Osteocyte (in vitro differentiated cells): ENCODE data around the gene FALEC. TPM values are rescaled to one million over a fixed set of nuclear protein-coding genes. Genes with fewer than 3 reads are reported as not detected.

Experiments used
- DNase-seq: peaks from one replicate; pipeline ENCODE4 v3.0.0; 2021; ENCODE audit warnings: mixed read lengths; ENCODE audit not compliant: unreplicated experiment; ENCODE audit errors: extremely low spot score
- H3K27ac Mint-ChIP-seq: one replicate; pipeline ENCODE4 v1.8.0; 2021; ENCODE audit warnings: mild to moderate bottlenecking, mixed read lengths; ENCODE audit not compliant: unreplicated experiment
- H3K27me3 Mint-ChIP-seq: one replicate; pipeline ENCODE4 v1.8.0; 2021; ENCODE audit warnings: mixed read lengths; ENCODE audit not compliant: unreplicated experiment
- H3K36me3 Mint-ChIP-seq: one replicate; pipeline ENCODE4 v1.8.0; 2021; ENCODE audit warnings: mixed read lengths; ENCODE audit not compliant: unreplicated experiment
- H3K4me1 Mint-ChIP-seq: one replicate; pipeline ENCODE4 v1.8.0; 2021; ENCODE audit warnings: mixed read lengths; ENCODE audit not compliant: unreplicated experiment
- H3K4me3 Mint-ChIP-seq: one replicate; pipeline ENCODE4 v1.8.0; 2021; ENCODE audit warnings: mild to moderate bottlenecking, moderate library complexity, mixed read lengths; ENCODE audit not compliant: unreplicated experiment
- H3K9me3 Mint-ChIP-seq: one replicate; pipeline ENCODE4 v1.8.0; 2021; ENCODE audit warnings: mixed read lengths; ENCODE audit not compliant: unreplicated experiment
- total RNA-seq: library from RNA; stranded (reverse); gene quantifications from 2 replicates; pipeline ENCODE4 v1.2.1, GENCODE V29; 2021
- TF ChIP-seq, protein P1 (sequence below): fragments of 200-600 bp; sonication (generic); IDR thresholded peaks from 2 replicates; pipeline ENCODE4 v1.5.0; 2021; ENCODE audit warnings: antibody characterized with exemption, mild to moderate bottlenecking, moderate library complexity

Gene FALEC
- total RNA-seq, 1 donor from 2014 or later = not detected

DNA sequence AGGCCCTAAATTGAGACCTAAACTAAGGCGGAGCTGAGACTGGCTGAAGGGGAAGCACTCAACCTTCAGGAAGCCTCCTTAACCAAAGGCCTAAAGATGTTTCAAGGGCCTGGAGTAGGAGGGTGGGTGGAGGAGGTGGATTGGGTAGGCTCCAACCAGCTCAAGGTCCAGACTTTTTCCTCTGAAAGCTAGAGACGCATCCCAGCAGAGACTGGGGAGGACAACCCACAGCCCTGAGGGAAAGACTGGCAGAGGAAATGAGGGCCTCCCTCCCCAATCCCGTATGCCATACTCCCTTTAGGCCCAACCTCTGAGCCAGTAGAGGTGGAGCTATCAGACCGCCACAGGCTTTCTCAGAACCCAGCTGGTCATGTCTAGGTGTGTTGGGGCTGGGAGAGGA lies 6.6 kb upstream of the FALEC start:
- Mint-ChIP-seq H3K36me3 (peaks cover 34% of the 10 kb centered on the region), H3K27me3 (no peaks in the 10 kb centered on the region), H3K4me1 (peaks cover 26% of the 10 kb centered on the region), H3K27ac (no peak overlapping the region), H3K4me3 (no peak overlapping the region), H3K9me3 (no peaks in the 10 kb centered on the region)
- TF ChIP-seq, protein P1, sequence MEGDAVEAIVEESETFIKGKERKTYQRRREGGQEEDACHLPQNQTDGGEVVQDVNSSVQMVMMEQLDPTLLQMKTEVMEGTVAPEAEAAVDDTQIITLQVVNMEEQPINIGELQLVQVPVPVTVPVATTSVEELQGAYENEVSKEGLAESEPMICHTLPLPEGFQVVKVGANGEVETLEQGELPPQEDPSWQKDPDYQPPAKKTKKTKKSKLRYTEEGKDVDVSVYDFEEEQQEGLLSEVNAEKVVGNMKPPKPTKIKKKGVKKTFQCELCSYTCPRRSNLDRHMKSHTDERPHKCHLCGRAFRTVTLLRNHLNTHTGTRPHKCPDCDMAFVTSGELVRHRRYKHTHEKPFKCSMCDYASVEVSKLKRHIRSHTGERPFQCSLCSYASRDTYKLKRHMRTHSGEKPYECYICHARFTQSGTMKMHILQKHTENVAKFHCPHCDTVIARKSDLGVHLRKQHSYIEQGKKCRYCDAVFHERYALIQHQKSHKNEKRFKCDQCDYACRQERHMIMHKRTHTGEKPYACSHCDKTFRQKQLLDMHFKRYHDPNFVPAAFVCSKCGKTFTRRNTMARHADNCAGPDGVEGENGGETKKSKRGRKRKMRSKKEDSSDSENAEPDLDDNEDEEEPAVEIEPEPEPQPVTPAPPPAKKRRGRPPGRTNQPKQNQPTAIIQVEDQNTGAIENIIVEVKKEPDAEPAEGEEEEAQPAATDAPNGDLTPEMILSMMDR = no peak
- DNase-seq = no peak

DNA sequence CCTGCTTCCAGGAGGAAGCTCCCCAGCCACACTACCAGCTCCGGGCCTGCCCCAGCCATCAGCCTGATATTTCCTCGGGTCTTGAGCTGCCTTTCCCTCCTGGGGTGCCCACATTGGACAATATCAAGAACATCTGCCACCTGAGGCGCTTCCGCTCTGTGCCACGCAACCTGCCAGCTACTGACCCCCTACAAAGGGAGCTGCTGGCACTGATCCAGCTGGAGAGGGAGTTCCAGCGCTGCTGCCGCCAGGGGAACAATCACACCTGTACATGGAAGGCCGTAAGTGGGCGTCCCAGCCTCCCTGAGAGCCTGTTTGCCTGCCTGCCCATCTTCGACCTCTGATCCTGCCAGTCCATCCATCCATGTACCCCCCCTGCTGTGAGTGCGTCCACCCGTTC lies 4.0 kb upstream of the FALEC start:
- Mint-ChIP-seq H3K27me3 (no peaks in the 10 kb centered on the region), H3K9me3 (no peaks in the 10 kb centered on the region), H3K36me3 (peaks cover 20% of the 10 kb centered on the region), H3K4me1 (peaks cover 30% of the 10 kb centered on the region), H3K27ac (no peak overlapping the region), H3K4me3 (no peak overlapping the region)
- TF ChIP-seq, protein P1 = no peak
- no peak for DNase-seq

DNA sequence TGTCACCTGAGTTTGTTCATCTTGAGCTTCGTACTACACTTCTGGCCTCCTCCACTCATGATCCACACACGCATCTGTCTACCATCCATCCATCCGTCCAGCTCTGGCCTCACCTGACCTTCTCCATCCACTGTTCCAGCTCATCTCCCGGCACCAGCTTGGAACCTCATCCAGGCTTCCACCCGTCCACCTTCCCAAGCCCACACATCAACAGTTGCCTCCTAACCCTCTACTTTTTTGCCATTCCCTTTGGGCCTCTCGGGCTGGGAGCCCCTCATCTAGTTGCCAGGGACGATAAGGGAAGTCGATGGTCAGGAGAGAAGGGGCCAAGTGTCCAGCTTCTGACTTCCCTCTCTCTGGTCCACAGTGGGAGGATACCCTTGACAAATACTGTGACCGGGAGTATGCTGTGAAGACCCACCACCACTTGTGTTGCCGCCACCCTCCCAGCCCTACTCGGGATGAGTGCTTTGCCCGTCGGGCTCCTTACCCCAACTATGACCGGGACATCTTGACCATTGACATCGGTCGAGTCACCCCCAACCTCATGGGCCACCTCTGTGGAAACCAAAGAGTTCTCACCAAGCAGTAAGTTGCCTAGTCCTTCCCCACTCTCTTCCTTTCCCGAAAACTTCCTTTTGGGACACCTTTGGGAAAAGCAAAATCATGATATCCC lies 3.4 kb upstream of the FALEC start:
- H3K27me3 Mint-ChIP-seq = no peaks in the 10 kb centered on the region
- DNase-seq = no peak
- TF ChIP-seq, protein P1 = no peak
- no peak overlapping the region for H3K27ac Mint-ChIP-seq
- H3K4me1 Mint-ChIP-seq = peaks cover 27% of the 10 kb centered on the region
- H3K4me3 Mint-ChIP-seq = no peak overlapping the region
- H3K9me3 Mint-ChIP-seq = no peaks in the 10 kb centered on the region
- H3K36me3 Mint-ChIP-seq = peaks cover 16% of the 10 kb centered on the region

DNA sequence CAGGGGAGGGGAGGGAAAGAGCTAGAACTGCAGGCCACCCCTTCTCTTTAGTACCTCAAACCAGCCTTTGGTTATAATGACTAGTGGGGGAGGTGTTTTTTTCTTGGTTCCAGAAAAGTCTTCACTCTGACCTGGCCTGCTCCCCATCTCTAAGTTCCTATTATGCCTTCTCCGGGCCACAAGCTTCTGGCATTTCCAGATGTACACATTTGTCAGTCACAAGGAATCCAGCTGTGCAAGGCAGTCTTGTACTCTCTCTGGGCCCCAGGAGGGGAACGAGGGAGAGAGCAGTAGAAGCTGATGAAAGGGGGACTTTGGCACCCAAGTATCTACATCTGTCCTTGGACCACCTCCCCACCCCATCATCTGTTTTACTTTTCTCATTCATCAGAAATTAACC lies 2.7 kb upstream of the FALEC start:
- Mint-ChIP-seq H3K4me3 (no peak overlapping the region), H3K4me1 (peaks cover 23% of the 10 kb centered on the region), H3K9me3 (no peaks in the 10 kb centered on the region), H3K36me3 (peaks cover 11% of the 10 kb centered on the region), H3K27me3 (no peaks in the 10 kb centered on the region), H3K27ac (no peak overlapping the region)
- no peak for DNase-seq
- TF ChIP-seq, protein P1 = no peak

DNA sequence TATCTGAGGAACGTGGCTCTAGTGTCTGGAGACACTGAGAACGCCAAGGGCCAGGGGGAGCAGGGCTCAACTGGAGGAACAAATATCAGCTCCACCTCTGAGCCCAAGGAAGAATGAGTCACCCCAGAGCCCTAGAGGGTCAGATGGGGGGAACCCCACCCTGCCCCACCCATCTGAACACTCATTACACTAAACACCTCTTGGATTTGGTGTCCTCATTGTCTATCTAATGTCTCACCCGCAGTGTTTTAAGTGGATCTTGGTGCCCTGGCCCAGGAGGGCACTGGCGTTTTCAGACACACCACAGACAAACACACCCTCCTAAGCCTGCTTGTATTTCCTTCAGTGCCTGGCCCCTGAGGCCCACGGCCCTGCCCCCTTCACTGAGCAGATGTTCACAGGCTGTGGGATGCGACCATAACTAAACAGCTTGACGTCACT lies 2.2 kb upstream of the FALEC start:
- peaks cover 18% of the 10 kb centered on the region for H3K4me1 Mint-ChIP-seq
- peaks cover 11% of the 10 kb centered on the region for H3K36me3 Mint-ChIP-seq
- no peaks in the 10 kb centered on the region for H3K9me3 Mint-ChIP-seq
- no peak overlapping the region for H3K27ac Mint-ChIP-seq
- TF ChIP-seq, protein P1 = no peak
- no peaks in the 10 kb centered on the region for H3K27me3 Mint-ChIP-seq
- no peak overlapping the region for H3K4me3 Mint-ChIP-seq
- no peak for DNase-seq
